ENCODE data around the gene ORC1.
A peak's percentile ranks its signal among the peaks of the same experiment; 100 is the strongest.

The ORC1 gene

GRCh38 chr1:52404116-52404974 lies at the start of gene ORC1, which contains the start of gene PRPF38A:
Gene ORC1 (minus strand): TSS chr1:52404423. CDS start chr1:52402223, 2,200 bp downstream.
Gene PRPF38A (plus strand): TSS chr1:52404602. CDS start chr1:52404750, 148 bp downstream.
- peak; percentile 94 for DNase-seq (ENCODE audit: low read depth)

- no peak for DNase-seq (ENCODE audit: low read depth)
These were observed 40.2 kb upstream of the ORC1 start for GRCh38 chr1:52444463-52444862.

- DNase-seq (ENCODE audit: low read depth) = no peak
These were observed 35.8 kb upstream of the ORC1 start for GRCh38 chr1:52439976-52440375.

GRCh38 chr1:52436817-52437216 lies 32.6 kb upstream of the ORC1 start:
- DNase-seq (ENCODE audit: low read depth) = no peak

GRCh38 chr1:52435650-52436049 lies 31.4 kb upstream of the ORC1 start:
- DNase-seq (ENCODE audit: low read depth) = no peak

GRCh38 chr1:52435211-52435610 lies 31.0 kb upstream of the ORC1 start:
- DNase-seq (ENCODE audit: low read depth) = no peak

GRCh38 chr1:52432807-52433206 lies 28.6 kb upstream of the ORC1 start:
- no peak for DNase-seq (ENCODE audit: low read depth)

- no peak for DNase-seq (ENCODE audit: low read depth)
These were observed 22.9 kb upstream of the ORC1 start for GRCh38 chr1:52427152-52427551.

- DNase-seq (ENCODE audit: low read depth) = no peak
These were observed 22.1 kb upstream of the ORC1 start for GRCh38 chr1:52426371-52426770.

GRCh38 chr1:52424813-52425212 lies 20.6 kb upstream of the ORC1 start:
- no peak for DNase-seq (ENCODE audit: low read depth)

GRCh38 chr1:52424231-52424636 lies 20.0 kb upstream of the ORC1 start:
- no peak for DNase-seq (ENCODE audit: low read depth)

- peak; percentile 52 for DNase-seq (ENCODE audit: low read depth)
These were observed 19.5 kb upstream of the ORC1 start for GRCh38 chr1:52423771-52424170.

- no peak for DNase-seq (ENCODE audit: low read depth)
These were observed 18.8 kb upstream of the ORC1 start for GRCh38 chr1:52423055-52423454.

GRCh38 chr1:52420713-52421112 lies 16.5 kb upstream of the ORC1 start:
- DNase-seq (ENCODE audit: low read depth) = no peak

GRCh38 chr1:52416811-52417210 lies 12.6 kb upstream of the ORC1 start:
- DNase-seq (ENCODE audit: low read depth) = no peak

- DNase-seq (ENCODE audit: low read depth) = no peak
These were observed 10.7 kb upstream of the ORC1 start for GRCh38 chr1:52414942-52415341.

GRCh38 chr1:52413410-52413989 lies 9.3 kb upstream of the ORC1 start:
- DNase-seq (ENCODE audit: low read depth) = no peak

GRCh38 chr1:52404975-52405338 lies 734 bp upstream of the ORC1 start:
- DNase-seq (ENCODE audit: low read depth) = no peak

- peak; percentile 10 for DNase-seq (ENCODE audit: low read depth)
These were observed 582 bp downstream of the ORC1 start for GRCh38 chr1:52403566-52404115.

GRCh38 chr1:52402860-52403240 lies 1.4 kb downstream of the ORC1 start:
- no peak for DNase-seq (ENCODE audit: low read depth)

GRCh38 chr1:52400131-52400530 lies 4.1 kb downstream of the ORC1 start:
- no peak for DNase-seq (ENCODE audit: low read depth)

GRCh38 chr1:52399629-52400028 lies 4.6 kb downstream of the ORC1 start:
- no peak for DNase-seq (ENCODE audit: low read depth)

GRCh38 chr1:52393174-52393573 lies 11.0 kb downstream of the ORC1 start:
- no peak for DNase-seq (ENCODE audit: low read depth)
